A673 (cell line): Measurements from ENCODE around the gene HSF5.

Experiments used
- CTCF ChIP-seq: fragments of 300-800, 200-600 bp; sonication (generic); conservative IDR thresholded peaks from 2 replicates; pipeline ENCODE4 v1.5.1; 2017; ENCODE audit warnings: low read depth, mild to moderate bottlenecking, antibody characterized with exemption, low read length, moderate library complexity, mixed read lengths
- EZH2 ChIP-seq: fragments of 200-600 bp; sonication (generic); IDR thresholded peaks from 2 replicates; pipeline ENCODE4 v1.6.1; 2017; ENCODE audit warnings: borderline replicate concordance, low read depth, mild to moderate bottlenecking, mixed read lengths, antibody characterized with exemption, low read length; ENCODE audit not compliant: poor library complexity, severe bottlenecking

DNA sequence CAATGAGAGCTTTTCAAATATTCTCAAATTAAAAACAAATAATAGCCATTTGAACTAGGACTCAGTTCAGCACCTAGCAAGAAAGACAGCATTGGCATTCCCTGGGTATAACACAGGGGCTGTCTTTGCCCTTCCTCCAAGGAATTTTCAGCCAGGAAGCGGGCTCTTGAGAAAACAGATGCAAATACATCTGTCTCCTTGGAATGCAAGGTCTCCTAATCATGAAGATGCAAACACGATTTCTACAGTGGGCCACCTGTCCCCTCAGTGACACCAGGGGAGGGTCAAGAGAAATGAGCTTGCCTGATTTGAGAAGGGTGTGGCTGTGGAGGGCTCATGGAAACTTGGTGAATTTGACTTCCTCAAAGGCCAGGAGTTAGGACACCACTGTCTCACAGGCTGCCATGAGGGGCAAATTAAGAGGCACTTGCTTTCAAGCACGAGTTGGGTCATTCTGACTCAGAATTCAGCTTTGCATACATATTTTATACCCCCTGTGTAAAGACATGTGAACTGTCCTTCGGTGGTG lies 111.7 kb downstream of the HSF5 start:
- TF ChIP-seq CTCF (no peak), EZH2 (no peak)
